HUES48 (cell line): ENCODE results near the gene ZNF282.
A peak's percentile ranks its signal among the peaks of the same experiment; 100 is the strongest.

Experiments used
- H3K27ac ChIP-seq: one replicate; pipeline ENCODE4 v1.7.0; 2013; ENCODE audit warnings: low read depth, low read length, inconsistent platforms
- H3K27me3 ChIP-seq: 2 replicates; pipeline ENCODE4 v1.6.1; 2013; ENCODE audit warnings: mild to moderate bottlenecking, low read length; ENCODE audit not compliant: control insufficient read depth, insufficient read depth
- H3K36me3 ChIP-seq: 2 replicates; pipeline ENCODE4 v1.6.1; 2013; ENCODE audit warnings: low read length; ENCODE audit not compliant: control insufficient read depth, insufficient read depth
- H3K4me1 ChIP-seq: 2 replicates; pipeline ENCODE4 v1.6.1; 2013; ENCODE audit warnings: mild to moderate bottlenecking, low read length; ENCODE audit not compliant: control insufficient read depth, insufficient read depth
- H3K4me3 ChIP-seq: 2 replicates; pipeline ENCODE4 v1.5.1; 2013; ENCODE audit warnings: mild to moderate bottlenecking, low read depth, low read length
- H3K9ac ChIP-seq: 2 replicates; pipeline ENCODE4 v1.6.1; 2013; ENCODE audit warnings: mild to moderate bottlenecking, low read depth, low read length, moderate library complexity
- H3K9me3 ChIP-seq: 2 replicates; pipeline ENCODE4 v1.6.1; 2013; ENCODE audit warnings: low read length; ENCODE audit not compliant: control insufficient read depth, insufficient read depth

Gene ZNF282

GRCh38 chr7:149194799-149195179, 557 bp upstream of the ZNF282 start:
- H3K9me3 ChIP-seq, result no peaks in the 10 kb centered on the region
- 0 out of 2 replicates have a peak overlapping the region, but pooled peaks have one; percentile 93 for H3K9ac ChIP-seq
- H3K27me3 ChIP-seq, result no peaks in the 10 kb centered on the region
- H3K27ac ChIP-seq, result no peak overlapping the region
- peaks cover 22% of the 10 kb centered on the region for H3K36me3 ChIP-seq
- H3K4me1 ChIP-seq, result peaks cover 4% of the 10 kb centered on the region; the same call in 1 of the 2 replicates
- H3K4me3 ChIP-seq, result peak overlapping the region; percentile 98

GRCh38 chr7:149196151-149196704, 882 bp downstream of the ZNF282 start:
- Histone ChIP-seq H3K9me3 (no peaks in the 10 kb centered on the region), H3K4me1 (peaks cover 4% of the 10 kb centered on the region; the same call in 1 of the 2 replicates), H3K4me3 (peak overlapping the region; percentile 98), H3K36me3 (peaks cover 36% of the 10 kb centered on the region), H3K9ac (peak overlapping the region; percentile 93), H3K27me3 (no peaks in the 10 kb centered on the region), H3K27ac (peak overlapping the region; percentile 28)

- H3K27ac ChIP-seq, result peak overlapping the region; percentile 28
Observed at GRCh38 chr7:149196705-149197171, 1.4 kb downstream of the ZNF282 start.

GRCh38 chr7:149197675-149198074, 2.3 kb downstream of the ZNF282 start:
- Histone ChIP-seq H3K9me3 (no peaks in the 10 kb centered on the region), H3K9ac (no peak overlapping the region), H3K4me3 (no peak overlapping the region), H3K27ac (no peak overlapping the region), H3K36me3 (peaks cover 48% of the 10 kb centered on the region), H3K4me1 (peaks cover 4% of the 10 kb centered on the region; the same call in 1 of the 2 replicates), H3K27me3 (no peaks in the 10 kb centered on the region)

More at GRCh38 chr7:149196705-149197171, 1.4 kb downstream of the ZNF282 start:
- H3K4me3 ChIP-seq, result peak overlapping the region; percentile 98
- no peaks in the 10 kb centered on the region for H3K27me3 ChIP-seq
- peak overlapping the region; percentile 93 for H3K9ac ChIP-seq
- H3K9me3 ChIP-seq, result no peaks in the 10 kb centered on the region
- H3K36me3 ChIP-seq, result peaks cover 41% of the 10 kb centered on the region
- peaks cover 4% of the 10 kb centered on the region; the same call in 1 of the 2 replicates for H3K4me1 ChIP-seq

GRCh38 chr7:149198161-149198816, 2.9 kb downstream of the ZNF282 start:
- no peaks in the 10 kb centered on the region for H3K9me3 ChIP-seq
- no peaks in the 10 kb centered on the region for H3K27me3 ChIP-seq
- H3K27ac ChIP-seq, result no peak overlapping the region
- peaks cover 4% of the 10 kb centered on the region; the same call in 1 of the 2 replicates for H3K4me1 ChIP-seq
- peaks cover 54% of the 10 kb centered on the region for H3K36me3 ChIP-seq
- no peak overlapping the region for H3K9ac ChIP-seq
- no peak overlapping the region for H3K4me3 ChIP-seq

- Histone ChIP-seq H3K27me3 (no peaks in the 10 kb centered on the region), H3K27ac (no peak overlapping the region), H3K9ac (no peak overlapping the region), H3K9me3 (no peaks in the 10 kb centered on the region), H3K36me3 (peaks cover 66% of the 10 kb centered on the region), H3K4me1 (peaks cover 4% of the 10 kb centered on the region; the same call in 1 of the 2 replicates), H3K4me3 (no peak overlapping the region)
Observed at GRCh38 chr7:149199234-149199995, 4.1 kb downstream of the ZNF282 start.

GRCh38 chr7:149202831-149203231, 7.5 kb downstream of the ZNF282 start:
- Histone ChIP-seq H3K4me1 (peaks cover 8% of the 10 kb centered on the region), H3K27me3 (no peaks in the 10 kb centered on the region), H3K27ac (no peak overlapping the region), H3K4me3 (no peak overlapping the region), H3K9me3 (no peaks in the 10 kb centered on the region), H3K36me3 (peaks cover 93% of the 10 kb centered on the region), H3K9ac (no peak overlapping the region)

GRCh38 chr7:149205690-149206381, 10.5 kb downstream of the ZNF282 start:
- H3K4me3 ChIP-seq, result no peak overlapping the region
- no peak overlapping the region for H3K9ac ChIP-seq
- H3K27ac ChIP-seq, result no peak overlapping the region
- no peaks in the 10 kb centered on the region for H3K9me3 ChIP-seq
- H3K36me3 ChIP-seq, result peaks cover 87% of the 10 kb centered on the region
- peaks cover 11% of the 10 kb centered on the region for H3K4me1 ChIP-seq
- H3K27me3 ChIP-seq, result no peaks in the 10 kb centered on the region

GRCh38 chr7:149207324-149208035, 12.1 kb downstream of the ZNF282 start:
- Histone ChIP-seq H3K4me1 (peaks cover 11% of the 10 kb centered on the region), H3K36me3 (peaks cover 90% of the 10 kb centered on the region), H3K9ac (no peak overlapping the region), H3K27me3 (no peaks in the 10 kb centered on the region), H3K9me3 (no peaks in the 10 kb centered on the region), H3K4me3 (no peak overlapping the region), H3K27ac (no peak overlapping the region)
